CD4-positive, alpha-beta T cell treated with Interferon gamma for 1 hour (primary cell): ENCODE data around the gene SLC16A7.

ENCODE experiments used
- DNase-seq: peaks from one replicate; pipeline ENCODE4 v3.0.0-alpha.2; 2020

Gene SLC16A7

GRCh38 chr12:59624732-59625460 lies 29.1 kb downstream of the SLC16A7 start:
- no peak for DNase-seq

GRCh38 chr12:59626382-59626781 lies 30.6 kb downstream of the SLC16A7 start:
- DNase-seq, result no peak

- no peak for DNase-seq
Measured at GRCh38 chr12:59627582-59627981, 31.8 kb downstream of the SLC16A7 start.

- DNase-seq, result no peak
Measured at GRCh38 chr12:59629890-59630289, 34.1 kb downstream of the SLC16A7 start.

- no peak for DNase-seq
Measured at GRCh38 chr12:59632408-59632807, 36.6 kb downstream of the SLC16A7 start.

GRCh38 chr12:59634254-59634653 lies 38.4 kb downstream of the SLC16A7 start:
- no peak for DNase-seq

GRCh38 chr12:59636945-59637691 lies 41.3 kb downstream of the SLC16A7 start:
- DNase-seq, result no peak

- no peak for DNase-seq
Measured at GRCh38 chr12:59637692-59638070, 41.9 kb downstream of the SLC16A7 start.

- DNase-seq, result no peak
Measured at GRCh38 chr12:59643550-59643949, 47.7 kb downstream of the SLC16A7 start.

- no peak for DNase-seq
Measured at GRCh38 chr12:59645242-59645641, 49.4 kb downstream of the SLC16A7 start.

- no peak for DNase-seq
Measured at GRCh38 chr12:59646636-59647035, 50.8 kb downstream of the SLC16A7 start.

- no peak for DNase-seq
Measured at GRCh38 chr12:59649203-59649602, 53.4 kb downstream of the SLC16A7 start.

- no peak for DNase-seq
Measured at GRCh38 chr12:59650588-59651228, 54.9 kb downstream of the SLC16A7 start.

- no peak for DNase-seq
Measured at GRCh38 chr12:59651229-59651920, 55.5 kb downstream of the SLC16A7 start.

GRCh38 chr12:59652130-59652529 lies 56.3 kb downstream of the SLC16A7 start:
- no peak for DNase-seq

- DNase-seq, result no peak
Measured at GRCh38 chr12:59654061-59654460, 58.2 kb downstream of the SLC16A7 start.

- no peak for DNase-seq
Measured at GRCh38 chr12:59657266-59657665, 61.4 kb downstream of the SLC16A7 start.

- DNase-seq, result no peak
Measured at GRCh38 chr12:59657711-59658110, 61.9 kb downstream of the SLC16A7 start.

- no peak for DNase-seq
Measured at GRCh38 chr12:59660148-59660547, 64.3 kb downstream of the SLC16A7 start.

- no peak for DNase-seq
Measured at GRCh38 chr12:59660921-59661597, 65.2 kb downstream of the SLC16A7 start.

- no peak for DNase-seq
Measured at GRCh38 chr12:59664495-59664894, 68.7 kb downstream of the SLC16A7 start.

- no peak for DNase-seq
Measured at GRCh38 chr12:59665701-59666100, 69.9 kb downstream of the SLC16A7 start.

GRCh38 chr12:59668674-59669073 lies 72.8 kb downstream of the SLC16A7 start:
- no peak for DNase-seq
